A549 (cell line): ENCODE measurements around the gene PDIK1L. TPM values are rescaled to one million over a fixed set of nuclear protein-coding genes. Genes with fewer than 3 reads are reported as not detected.

ENCODE experiments used
- ATAC-seq, 2 experiments: fragments of 200-7000 bp in 1 of 2; fragments of >200 bp in 1 of 2; cut with Nextera tagmentation in 1 of 2; cut with Tn5 transposase in 1 of 2; 3 replicates each; pipeline versions ENCODE4 v1.8.0 to v1.9.1; 2018 to 2020; ENCODE audit warnings: mild to moderate bottlenecking in 1 of 2, moderate library complexity in 1 of 2
- CTCF ChIA-PET: fragments of 300-600 bp; sonication (Branson Sonifier 250); formaldehyde crosslinking; extraction: SDS; loops from one replicate; lab custom pipeline; 2021; ENCODE audit warnings: antibody characterized with exemption, inconsistent platforms; lab: Yijun Ruan, JAX
- POLR2A ChIA-PET: fragments of 350-600 bp; formaldehyde crosslinking; extraction: SDS; loops from one replicate; lab custom pipeline; 2021; ENCODE audit warnings: antibody characterized with exemption, inconsistent platforms; lab: Yijun Ruan, JAX
- DNase-seq, 2 experiments: peaks; one replicate each; pipeline versions ENCODE4 v3.0.0 to v3.0.0-alpha.2; 2011 to 2016; ENCODE audit warnings: low read depth in 1 of 2, low spot score in 1 of 2
- FAIRE-seq: peaks from 2 replicates; lab custom pipeline; 2011; peaks lifted over from hg19 to GRCh38; lab: Jason Lieb, UNC
- H3K27ac ChIP-seq, 2 experiments: fragments of >200 bp; sonication (Bioruptor Twin); formaldehyde crosslinking; 3 replicates each; pipeline ENCODE4 v1.5.1; 2016 to 2017
- H3K4me1 ChIP-seq: fragments of >200 bp; sonication (Bioruptor Twin); formaldehyde crosslinking; 3 replicates; pipeline ENCODE4 v1.6.1; 2016
- H3K4me2 ChIP-seq: fragments of >200 bp; sonication (Bioruptor Twin); formaldehyde crosslinking; 3 replicates; pipeline ENCODE4 v1.6.1; 2016
- H3K4me3 ChIP-seq: fragments of >200 bp; sonication (Bioruptor Twin); formaldehyde crosslinking; 3 replicates; pipeline ENCODE4 v1.5.1; 2016
- H3K9me3 ChIP-seq: fragments of >200 bp; sonication (Bioruptor Twin); formaldehyde crosslinking; 3 replicates; pipeline ENCODE4 v1.6.1; 2016
- ATOH8 ChIP-seq: fragments of 250-450 bp; sonication (Bioruptor Pico); IDR thresholded peaks from 2 replicates; pipeline ENCODE4 v1.5.0; 2020; ENCODE audit warnings: low read depth, mild to moderate bottlenecking, moderate library complexity
- CBX8 ChIP-seq: fragments of 200-600 bp; sonication (generic); IDR thresholded peaks from 2 replicates; pipeline ENCODE4 v1.6.1; 2016
- EHF ChIP-seq: fragments of 250-450 bp; sonication (Bioruptor Pico); IDR thresholded peaks from 2 replicates; pipeline ENCODE4 v1.5.0; 2020; ENCODE audit warnings: mild to moderate bottlenecking
- EHMT2 ChIP-seq: fragments of 200-600 bp; sonication (generic); IDR thresholded peaks from 2 replicates; pipeline ENCODE4 v1.6.1; 2016; ENCODE audit warnings: antibody characterized with exemption, low read depth, mild to moderate bottlenecking, moderate library complexity
- ELK1 ChIP-seq: fragments of 150-350 bp; IDR thresholded peaks from 2 replicates; pipeline ENCODE4 v1.6.1; 2014; ENCODE audit warnings: low read depth, mild to moderate bottlenecking, low read length
- ESRRA ChIP-seq: fragments of 150-350 bp; IDR thresholded peaks from 2 replicates; pipeline ENCODE4 v1.6.1; 2014; ENCODE audit warnings: mild to moderate bottlenecking, low read length, borderline replicate concordance
- FOSL2 ChIP-seq, 2 experiments: fragments of 450-650 bp in 1 of 2; fragments of >200 bp in 1 of 2; sonication (Bioruptor Twin) in 1 of 2; formaldehyde crosslinking; IDR thresholded peaks; 2 replicates each; pipeline versions ENCODE4 v1.5.0 to v1.6.1; 2016 to 2020; ENCODE audit warnings: mild to moderate bottlenecking in 1 of 2, moderate library complexity in 1 of 2
- FOXS1 ChIP-seq: fragments of 250-450 bp; sonication (Bioruptor Pico); IDR thresholded peaks from 2 replicates; pipeline ENCODE4 v1.5.0; 2020; ENCODE audit warnings: mild to moderate bottlenecking, moderate library complexity
- HEYL ChIP-seq: fragments of 250-450 bp; sonication (Bioruptor Pico); IDR thresholded peaks from 2 replicates; pipeline ENCODE4 v1.8.0; 2021; ENCODE audit warnings: mild to moderate bottlenecking, moderate library complexity
- HOXB13 ChIP-seq: fragments of 250-450 bp; sonication (Bioruptor Pico); IDR thresholded peaks from 2 replicates; pipeline ENCODE4 v1.5.0; 2020; ENCODE audit warnings: low read depth, mild to moderate bottlenecking, moderate library complexity
- JUN ChIP-seq, 2 experiments: fragments of >200 bp; sonication (Bioruptor Twin); formaldehyde crosslinking; IDR thresholded peaks; 2 replicates in 1 of 2; 3 replicates in 1 of 2; pipeline ENCODE4 v1.6.1; 2016 to 2017
- KDM1A ChIP-seq: fragments of 200-600 bp; sonication (generic); IDR thresholded peaks from 2 replicates; pipeline ENCODE4 v1.6.1; 2016; ENCODE audit warnings: low read depth, mild to moderate bottlenecking
- KDM5A ChIP-seq: fragments of 200-600 bp; sonication (generic); IDR thresholded peaks from 2 replicates; pipeline ENCODE4 v1.6.1; 2016; ENCODE audit warnings: antibody characterized with exemption, mild to moderate bottlenecking
- MAFK ChIP-seq: fragments of 450-650 bp; IDR thresholded peaks from 2 replicates; pipeline ENCODE4 v1.6.1; 2014; ENCODE audit not compliant: partially characterized antibody
- NR3C1 ChIP-seq: fragments of >200 bp; sonication (Bioruptor Twin); formaldehyde crosslinking; IDR thresholded peaks from 3 replicates; pipeline ENCODE4 v1.6.1; 2017
- POLR2A ChIP-seq: IDR thresholded peaks from 2 replicates; pipeline ENCODE4 v1.6.1; 2012; ENCODE audit warnings: mild to moderate bottlenecking, low read length
- RAD21 ChIP-seq, 2 experiments: fragments of >200 bp in 1 of 2; sonication (Bioruptor Twin) in 1 of 2; formaldehyde crosslinking in 1 of 2; IDR thresholded peaks in 1 of 2; conservative IDR thresholded peaks in 1 of 2; 2 replicates in 1 of 2; 3 replicates in 1 of 2; pipeline ENCODE4 v1.6.1; 2012 to 2018; ENCODE audit warnings: inconsistent platforms in 1 of 2
- SMC3 ChIP-seq: fragments of >200 bp; sonication (Bioruptor Twin); formaldehyde crosslinking; IDR thresholded peaks from 3 replicates; pipeline ENCODE4 v1.6.1; 2018; ENCODE audit warnings: inconsistent platforms
- TFCP2L1 ChIP-seq: fragments of 250-450 bp; sonication (Bioruptor Pico); IDR thresholded peaks from 2 replicates; pipeline ENCODE4 v1.5.0; 2021; ENCODE audit warnings: mild to moderate bottlenecking
- TP53 ChIP-seq: fragments of 250-450 bp; sonication (Bioruptor Pico); IDR thresholded peaks from 2 replicates; pipeline ENCODE4 v1.5.0; 2021; ENCODE audit warnings: mild to moderate bottlenecking, moderate library complexity
- ZC3H11A ChIP-seq: fragments of 450-650 bp; IDR thresholded peaks from 2 replicates; pipeline ENCODE4 v1.6.1; 2014; ENCODE audit warnings: antibody characterized with exemption, mild to moderate bottlenecking
- ZFP36 ChIP-seq: fragments of 450-650 bp; IDR thresholded peaks from 2 replicates; pipeline ENCODE4 v1.6.1; 2014; ENCODE audit warnings: borderline replicate concordance; ENCODE audit not compliant: partially characterized antibody
- WGBS: methylation state at CpG from one replicate; pipeline ENCODE4 v1.1.6; 2017; ENCODE audit errors: missing lambda C conversion rate; 5-methylcytosine and 5-hydroxymethylcytosine counted together
- polyA plus RNA-seq, 4 experiments: library from polyadenylated mRNA; depleted of rRNA in 3 of 4; stranded (reverse); fragments of >200 nt; fragmentation: RNase III in 1 of 4; extraction: RNeasy Plus Mini Kit Qiagen cat#74134 plus additional on column Dnase treatment in 1 of 4; gene quantifications; 2 replicates in 3 of 4; 3 replicates in 1 of 4; pipeline ENCODE4 v1.2.3, GENCODE V29; 2011 to 2017

The PDIK1L gene
- polyA plus RNA-seq, 2 of the 4 experiments (the other 2 are of a cell fraction) = 2.3 to 4.3 TPM

GRCh38 chr1:26161415-26162219, 50.0 kb downstream of the PDIK1L start (continued):
- TF ChIP-seq FOSL2 (IDR thresholded peaks at IDR 0.05) = no peak
- TF ChIP-seq FOSL2 (CRISPR knock-in tag; IDR thresholded peaks at IDR 0.05) = no peak

- POLR2A ChIA-PET = interaction anchor here (0.6 kb wide), 1 partner anchor 10 kb away, joined by 5 read pairs; no protein-coding TSS in a partner anchor
- H3K4me3 ChIP-seq = peak overlapping the region; percentile 46
Observed at GRCh38 chr1:26162220-26162709, 50.6 kb downstream of the PDIK1L start.

GRCh38 chr1:26163684-26164035, 52.0 kb downstream of the PDIK1L start:
- TF ChIP-seq KDM5A = no peak
- no peak for TF ChIP-seq HOXB13 (CRISPR knock-in tag)
- TF ChIP-seq ESRRA = no peak
- no peak for TF ChIP-seq JUN (IDR thresholded peaks at IDR 0.05)
- no peak for TF ChIP-seq MAFK
- no peak for TF ChIP-seq POLR2A
- no peak for TF ChIP-seq EHMT2
- TF ChIP-seq NR3C1 = no peak
- TF ChIP-seq SMC3 = no peak
- no peak for TF ChIP-seq CBX8
- no peak for TF ChIP-seq RAD21 (conservative IDR thresholded peaks at IDR 0.05 in 1 of 2, IDR thresholded peaks at IDR 0.05 in 1 of 2)
- Histone ChIP-seq H3K4me3 (peak overlapping the region; percentile 54; the same call in 2 of the 3 replicates), H3K4me1 (0 out of 3 replicates have a peak, but pooled peaks cover 6% of the 10 kb centered on the region), H3K27ac (peak overlapping the region; percentile 88 to 89; a peak in 4 of 6 replicates), H3K9me3 (no peaks in the 10 kb centered on the region), H3K4me2 (peak overlapping the region; percentile 84)
- no peak for DNase-seq
- 81% methylated on average over 8 of the region's 9 CpGs for WGBS
- ChIA-PET CTCF (interaction anchor here (0.6 to 2.3 kb wide), 16 partner anchors 9 to 155 kb away, joined by 3 to 17 read pairs (median 3); partner anchors contain the start of gene CATSPER4), POLR2A (no interaction called here)
- ATAC-seq = no peak
- no peak for FAIRE-seq

More at GRCh38 chr1:26162220-26162709, 50.6 kb downstream of the PDIK1L start:
- WGBS = 57% methylated on average over 20 of the region's 21 CpGs
- H3K27ac ChIP-seq = peak overlapping the region; percentile 60 to 87
- TF ChIP-seq EHF (CRISPR knock-in tag) = no peak
- TF ChIP-seq ESRRA = no peak
- TF ChIP-seq HEYL = no peak
- no peak for TF ChIP-seq ZC3H11A
- no peak for TF ChIP-seq KDM1A
- no peak for TF ChIP-seq TFCP2L1 (CRISPR knock-in tag)
- no peak for TF ChIP-seq FOXS1 (CRISPR knock-in tag)
- TF ChIP-seq ELK1 = no peak
- TF ChIP-seq ZFP36 = no peak
- TF ChIP-seq TP53 = no peak
- no peak for TF ChIP-seq MAFK
- TF ChIP-seq FOSL2 (IDR thresholded peaks at IDR 0.05) = no peak
- no peak for TF ChIP-seq FOSL2 (CRISPR knock-in tag; IDR thresholded peaks at IDR 0.05)
- no peak for TF ChIP-seq ATOH8
- H3K4me2 ChIP-seq = peak overlapping the region; percentile 93
- FAIRE-seq = no peak
- ATAC-seq = no peak
- DNase-seq = peak in 1 of 2 experiments; percentile 16
- CTCF ChIA-PET = interaction anchor here (0.5 to 2.4 kb wide), 11 partner anchors 17 to 160 kb away, joined by 3 to 17 read pairs (median 4); partner anchors contain the start of gene CEP85
- H3K9me3 ChIP-seq = no peaks in the 10 kb centered on the region
- H3K4me1 ChIP-seq = 0 out of 3 replicates have a peak, but pooled peaks cover 6% of the 10 kb centered on the region
